ENCODE results near the gene LRRN4. TPM values are rescaled to one million over a fixed set of nuclear protein-coding genes. Genes with fewer than 3 reads are reported as not detected.

LRRN4 gene
- not detected for total RNA-seq

- ChIA-PET POLR2A (no interaction called here), CTCF (interaction anchor here (0.6 kb wide), 1 partner anchor 8 kb away, joined by 4 read pairs; no protein-coding TSS in a partner anchor)
Observed at GRCh38 chr20:6053776-6054688, at the start of gene LRRN4. LRRN4 (minus strand) TSS chr20:6054060; CDS start chr20:6052799, 1,261 bp downstream.

GRCh38 chr20:6103301-6103700 lies 49.4 kb upstream of the LRRN4 start:
- ChIA-PET POLR2A (no interaction called here), CTCF (interaction anchor here (1.2 kb wide), 1 partner anchor 9 kb away, joined by 3 read pairs; no protein-coding TSS in a partner anchor)

- POLR2A ChIA-PET: no interaction called here
Observed at GRCh38 chr20:6101346-6101745, 47.5 kb upstream of the LRRN4 start.

GRCh38 chr20:6100246-6100645 lies 46.4 kb upstream of the LRRN4 start:
- POLR2A ChIA-PET: no interaction called here

More at GRCh38 chr20:6101346-6101745, 47.5 kb upstream of the LRRN4 start:
- CTCF ChIA-PET: interaction anchor here (0.8 kb wide), 1 partner anchor 24 kb away, joined by 3 read pairs; no protein-coding TSS in a partner anchor

GRCh38 chr20:6099819-6100218 lies 46.0 kb upstream of the LRRN4 start:
- CTCF ChIA-PET: no interaction called here
- POLR2A ChIA-PET: no interaction called here

More at GRCh38 chr20:6100246-6100645, 46.4 kb upstream of the LRRN4 start:
- CTCF ChIA-PET: no interaction called here

- ChIA-PET POLR2A (no interaction called here), CTCF (no interaction called here)
Observed at GRCh38 chr20:6095409-6095808, 41.5 kb upstream of the LRRN4 start.

- POLR2A ChIA-PET: no interaction called here
- CTCF ChIA-PET: no interaction called here
Observed at GRCh38 chr20:6094565-6094964, 40.7 kb upstream of the LRRN4 start.

- POLR2A ChIA-PET: no interaction called here
- CTCF ChIA-PET: no interaction called here
Observed at GRCh38 chr20:6094063-6094462, 40.2 kb upstream of the LRRN4 start.

GRCh38 chr20:6091661-6092060 lies 37.8 kb upstream of the LRRN4 start:
- CTCF ChIA-PET: no interaction called here
- POLR2A ChIA-PET: no interaction called here

- POLR2A ChIA-PET: no interaction called here
- CTCF ChIA-PET: no interaction called here
Observed at GRCh38 chr20:6086868-6087267, 33.0 kb upstream of the LRRN4 start.

GRCh38 chr20:6083926-6084325 lies 30.1 kb upstream of the LRRN4 start:
- CTCF ChIA-PET: no interaction called here

GRCh38 chr20:6081236-6081635 lies 27.4 kb upstream of the LRRN4 start:
- ChIA-PET POLR2A (no interaction called here), CTCF (interaction anchor here (0.6 kb wide), 1 partner anchor 292 kb away, joined by 3 read pairs; no protein-coding TSS in a partner anchor)

More at GRCh38 chr20:6083926-6084325, 30.1 kb upstream of the LRRN4 start:
- POLR2A ChIA-PET: no interaction called here

GRCh38 chr20:6079016-6079415 lies 25.2 kb upstream of the LRRN4 start:
- ChIA-PET POLR2A (no interaction called here), CTCF (interaction anchor here (1.2 kb wide), 1 partner anchor 550 kb away, joined by 5 read pairs; no protein-coding TSS in a partner anchor)

- POLR2A ChIA-PET: no interaction called here
- CTCF ChIA-PET: interaction anchor here (1.1 to 2.0 kb wide), 2 partner anchors 13 to 547 kb away, joined by 5 read pairs; no protein-coding TSS in a partner anchor
Observed at GRCh38 chr20:6075428-6076219, 21.8 kb upstream of the LRRN4 start.

- CTCF ChIA-PET: interaction anchor here (1.1 kb wide), 1 partner anchor 546 kb away, joined by 5 read pairs; no protein-coding TSS in a partner anchor
- POLR2A ChIA-PET: no interaction called here
Observed at GRCh38 chr20:6074784-6075183, 20.9 kb upstream of the LRRN4 start.

GRCh38 chr20:6074145-6074561 lies 20.3 kb upstream of the LRRN4 start:
- POLR2A ChIA-PET: no interaction called here
- CTCF ChIA-PET: no interaction called here

GRCh38 chr20:6070829-6071695 lies 17.2 kb upstream of the LRRN4 start:
- POLR2A ChIA-PET: no interaction called here
- CTCF ChIA-PET: no interaction called here

- ChIA-PET CTCF (no interaction called here), POLR2A (no interaction called here)
Observed at GRCh38 chr20:6069669-6070068, 15.8 kb upstream of the LRRN4 start.

GRCh38 chr20:6067763-6068318 lies 14.0 kb upstream of the LRRN4 start:
- CTCF ChIA-PET: no interaction called here

More at GRCh38 chr20:6067763-6068318, 14.0 kb upstream of the LRRN4 start:
- POLR2A ChIA-PET: no interaction called here

Measured in activated CD8-positive, alpha-beta memory T cell treated with anti-CD3 and anti-CD28 coated beads for 36 hours (primary cell).